Muscle of leg (tissue), 11 donors: ENCODE measurements around the gene TGM4. TPM values are rescaled to one million over a fixed set of nuclear protein-coding genes. Genes with fewer than 3 reads are reported as not detected.

Experiments
- DNase-seq: peaks from one replicate; pipeline ENCODE4 v3.0.0; 2013
- H3K27ac ChIP-seq: one replicate; pipeline ENCODE4 v1.5.1; 2013; ENCODE audit warnings: mild to moderate bottlenecking, low read length, control low read depth
- H3K27me3 ChIP-seq: one replicate; pipeline ENCODE4 v1.6.1; 2013; ENCODE audit warnings: low read length; ENCODE audit not compliant: control insufficient read depth, insufficient read depth
- H3K36me3 ChIP-seq: one replicate; pipeline ENCODE4 v1.6.1; 2013; ENCODE audit warnings: low read length; ENCODE audit not compliant: control insufficient read depth, insufficient read depth
- H3K4me1 ChIP-seq: one replicate; pipeline ENCODE4 v1.6.1; 2013; ENCODE audit warnings: low read length; ENCODE audit not compliant: control insufficient read depth, insufficient read depth
- H3K4me3 ChIP-seq: one replicate; pipeline ENCODE4 v1.5.1; 2013; ENCODE audit warnings: low read length, control low read depth
- H3K9me3 ChIP-seq: replicated peaks from 2 replicates; pipeline ENCODE4 v1.6.1; 2013; ENCODE audit warnings: low read depth, low read length; ENCODE audit not compliant: control insufficient read depth
- WGBS: methylation state at CpG from one replicate; pipeline ENCODE4 v1.1.5; 2013; ENCODE audit warnings: missing lambda C conversion rate; ENCODE audit not compliant: insufficient coverage; 5-methylcytosine and 5-hydroxymethylcytosine counted together
- polyA plus RNA-seq, 8 donors: library from polyadenylated mRNA; unstranded; fragments of 120-200 nt; gene quantifications; one replicate each; pipeline versions ENCODE4 v1.2.1 to v1.2.3, GENCODE V29; 2013; ENCODE audit warnings: inconsistent platforms in 1 of 8, low replicate concordance in 1 of 8; ENCODE audit not compliant: insufficient read length in 8 of 8, insufficient read depth in 1 of 8
- total RNA-seq: library from RNA; stranded (reverse); fragments of 120-200 nt; gene quantifications from one replicate; pipeline ENCODE4 v1.2.4, GENCODE V29; 2013

TGM4 gene
- total and polyA plus RNA-seq, 9 donors: 0.04 to 0.28 (median 0.06) TPM; not detected in 3

DNA sequence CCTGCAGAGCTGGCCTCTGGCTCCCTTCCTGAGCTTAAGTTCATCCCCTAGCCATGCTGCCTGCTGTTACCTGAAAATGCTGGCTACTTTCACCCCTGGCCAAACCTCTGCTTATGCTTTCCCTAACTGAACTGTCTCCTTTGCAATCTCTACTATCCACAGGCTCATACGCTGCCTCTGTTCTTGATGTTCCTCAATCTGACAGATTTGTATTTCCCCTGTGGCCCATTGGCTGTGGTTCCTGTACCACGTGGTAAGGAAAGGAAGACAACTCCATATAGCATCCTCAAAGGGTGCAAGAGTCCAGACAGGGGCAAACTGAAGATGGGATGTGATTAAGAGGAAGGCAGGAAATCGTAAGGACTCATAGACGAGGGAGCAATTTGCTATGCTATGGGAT is 33.2 kb downstream of the TGM4 start:
- DNase-seq: no peak
- Histone ChIP-seq H3K27me3 (peaks cover 2% of the 10 kb centered on the region), H3K36me3 (no peaks in the 10 kb centered on the region), H3K4me3 (no peak overlapping the region), H3K27ac (no peak overlapping the region), H3K9me3 (no peaks in the 10 kb centered on the region), H3K4me1 (no peaks in the 10 kb centered on the region)
- 46% methylated on average over 4 of the region's 4 CpGs for WGBS

DNA sequence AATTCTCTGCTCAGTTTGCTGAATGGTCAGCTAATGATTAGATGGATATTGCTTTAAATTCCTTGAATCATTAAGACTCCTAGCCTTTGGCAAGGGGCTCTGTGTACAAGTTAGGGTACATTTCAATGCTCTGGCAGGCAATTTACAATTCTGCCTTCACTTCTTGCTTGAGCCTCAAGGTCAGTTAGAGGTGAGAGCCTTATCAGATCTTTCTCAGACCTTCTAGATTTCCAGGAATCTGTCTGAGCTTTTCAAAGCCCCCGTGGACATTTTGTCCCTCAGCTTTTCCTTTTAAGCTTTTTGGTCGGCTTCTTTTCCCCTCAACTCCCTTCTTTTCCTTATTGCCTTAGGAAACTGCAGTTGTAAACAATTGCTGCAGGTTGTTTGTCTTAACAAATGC is 34.7 kb downstream of the TGM4 start:
- H3K36me3 ChIP-seq: no peaks in the 10 kb centered on the region
- WGBS: no CpG with 5 or more reads among the region's 2 CpGs
- no peaks in the 10 kb centered on the region for H3K9me3 ChIP-seq
- H3K4me1 ChIP-seq: no peaks in the 10 kb centered on the region
- H3K4me3 ChIP-seq: no peak overlapping the region
- H3K27ac ChIP-seq: no peak overlapping the region
- H3K27me3 ChIP-seq: peaks cover 2% of the 10 kb centered on the region
- no peak for DNase-seq

DNA sequence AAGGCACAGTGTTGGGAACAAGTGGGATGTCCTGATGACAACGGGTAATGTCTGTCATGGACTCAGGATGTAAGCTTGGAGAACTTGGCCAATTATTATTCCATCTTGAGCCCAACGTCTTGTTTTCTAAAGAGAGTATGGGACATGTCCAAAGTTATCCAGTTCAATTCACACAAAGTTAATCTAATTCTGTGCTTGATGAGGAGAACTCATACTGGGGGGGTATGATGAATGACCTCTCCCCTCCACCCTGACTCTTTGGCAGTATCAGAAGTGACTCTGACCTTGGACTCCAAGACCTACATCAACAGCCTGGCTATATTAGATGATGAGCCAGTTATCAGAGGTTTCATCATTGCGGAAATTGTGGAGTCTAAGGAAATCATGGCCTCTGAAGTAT is 36.3 kb downstream of the TGM4 start:
- Histone ChIP-seq H3K9me3 (no peaks in the 10 kb centered on the region), H3K36me3 (peaks cover under 1% of the 10 kb centered on the region), H3K27ac (no peak overlapping the region), H3K4me1 (peaks cover 3% of the 10 kb centered on the region), H3K4me3 (no peak overlapping the region), H3K27me3 (peaks cover 2% of the 10 kb centered on the region)
- WGBS: no CpG with 5 or more reads among the region's 3 CpGs
- DNase-seq: no peak

DNA sequence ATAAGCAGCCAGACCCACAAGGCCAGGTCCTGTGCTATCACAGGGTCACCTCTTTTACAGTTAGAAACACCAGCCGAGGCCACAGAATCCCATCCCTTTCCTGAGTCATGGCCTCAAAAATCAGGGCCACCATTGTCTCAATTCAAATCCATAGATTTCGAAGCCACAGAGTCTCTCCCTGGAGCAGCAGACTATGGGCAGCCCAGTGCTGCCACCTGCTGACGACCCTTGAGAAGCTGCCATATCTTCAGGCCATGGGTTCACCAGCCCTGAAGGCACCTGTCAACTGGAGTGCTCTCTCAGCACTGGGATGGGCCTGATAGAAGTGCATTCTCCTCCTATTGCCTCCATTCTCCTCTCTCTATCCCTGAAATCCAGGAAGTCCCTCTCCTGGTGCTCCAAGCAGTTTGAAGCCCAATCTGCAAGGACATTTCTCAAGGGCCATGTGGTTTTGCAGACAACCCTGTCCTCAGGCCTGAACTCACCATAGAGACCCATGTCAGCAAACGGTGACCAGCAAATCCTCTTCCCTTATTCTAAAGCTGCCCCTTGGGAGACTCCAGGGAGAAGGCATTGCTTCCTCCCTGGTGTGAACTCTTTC is 39.6 kb downstream of the TGM4 start:
- Histone ChIP-seq H3K4me3 (no peak overlapping the region), H3K27ac (no peak overlapping the region), H3K27me3 (peaks cover 2% of the 10 kb centered on the region), H3K4me1 (peaks cover 4% of the 10 kb centered on the region), H3K9me3 (no peaks in the 10 kb centered on the region), H3K36me3 (peaks cover 25% of the 10 kb centered on the region)
- DNase-seq: peak; percentile 54
- WGBS: 25% methylated on average over 4 of the region's 4 CpGs

DNA sequence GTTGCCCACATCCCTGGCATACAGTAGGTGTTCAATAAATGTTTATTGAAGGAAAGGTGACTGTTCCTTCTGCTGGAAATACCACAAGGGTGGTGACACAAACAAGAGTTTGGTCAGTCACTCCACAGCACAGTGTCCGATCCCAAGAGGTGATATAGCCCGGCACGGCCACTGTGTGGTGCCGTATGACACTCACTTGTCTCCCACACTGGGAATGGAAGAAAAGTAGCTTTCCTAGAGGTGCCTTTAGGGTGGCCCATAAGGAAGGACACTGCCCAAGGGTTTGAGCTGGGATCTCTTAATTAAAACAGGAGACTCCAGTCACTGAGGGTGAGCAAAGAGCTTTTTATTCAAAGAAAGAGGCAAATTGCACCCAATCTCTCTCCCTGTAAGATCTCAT is 40.5 kb downstream of the TGM4 start:
- no peak overlapping the region for H3K4me3 ChIP-seq
- DNase-seq: no peak
- no peak overlapping the region for H3K27ac ChIP-seq
- peaks cover 4% of the 10 kb centered on the region for H3K4me1 ChIP-seq
- H3K27me3 ChIP-seq: peaks cover under 1% of the 10 kb centered on the region
- H3K9me3 ChIP-seq: no peaks in the 10 kb centered on the region
- peaks cover 25% of the 10 kb centered on the region for H3K36me3 ChIP-seq
- WGBS: 33% methylated on average over 3 of the region's 4 CpGs

DNA sequence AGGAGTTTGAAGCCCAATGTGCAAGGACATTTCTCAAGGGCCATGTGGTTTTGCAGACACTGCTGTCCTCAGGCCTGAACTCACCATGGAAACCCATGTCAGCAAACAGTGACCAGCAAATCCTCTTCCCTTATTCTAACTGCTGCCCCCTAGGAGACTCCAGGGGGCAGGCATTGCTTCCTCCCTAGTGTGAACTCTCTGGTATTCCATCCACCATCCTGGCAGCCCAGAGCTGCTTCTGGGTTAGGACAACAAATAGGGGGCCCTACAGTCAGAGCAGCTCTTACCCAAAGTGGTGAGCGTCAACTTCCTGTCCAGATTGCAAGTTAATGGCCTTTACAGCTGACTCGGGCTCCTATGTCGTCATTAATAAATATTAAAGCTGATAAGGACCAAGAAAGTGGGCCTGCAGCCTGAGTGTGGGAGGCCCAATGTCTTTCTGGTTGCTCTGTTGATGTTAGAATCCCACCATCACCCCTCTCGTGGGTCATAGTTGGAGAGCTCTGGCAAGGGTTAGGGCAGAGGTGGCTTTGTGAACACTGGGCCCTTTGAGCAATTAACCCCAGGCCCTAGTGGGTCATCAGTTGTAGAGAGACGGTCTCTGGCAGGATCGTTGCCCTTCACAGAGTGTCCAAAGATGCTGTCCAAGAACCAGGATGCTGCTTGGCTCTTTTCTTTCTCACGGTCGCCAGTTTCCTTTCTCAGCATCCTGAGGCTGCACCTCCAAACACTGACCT is 41.5 kb downstream of the TGM4 start:
- DNase-seq: no peak
- Histone ChIP-seq H3K27ac (no peak overlapping the region), H3K36me3 (peaks cover 32% of the 10 kb centered on the region), H3K4me1 (peaks cover 4% of the 10 kb centered on the region), H3K27me3 (no peaks in the 10 kb centered on the region), H3K4me3 (no peak overlapping the region), H3K9me3 (no peaks in the 10 kb centered on the region)
- WGBS: 68% methylated on average over 4 of the region's 8 CpGs

DNA sequence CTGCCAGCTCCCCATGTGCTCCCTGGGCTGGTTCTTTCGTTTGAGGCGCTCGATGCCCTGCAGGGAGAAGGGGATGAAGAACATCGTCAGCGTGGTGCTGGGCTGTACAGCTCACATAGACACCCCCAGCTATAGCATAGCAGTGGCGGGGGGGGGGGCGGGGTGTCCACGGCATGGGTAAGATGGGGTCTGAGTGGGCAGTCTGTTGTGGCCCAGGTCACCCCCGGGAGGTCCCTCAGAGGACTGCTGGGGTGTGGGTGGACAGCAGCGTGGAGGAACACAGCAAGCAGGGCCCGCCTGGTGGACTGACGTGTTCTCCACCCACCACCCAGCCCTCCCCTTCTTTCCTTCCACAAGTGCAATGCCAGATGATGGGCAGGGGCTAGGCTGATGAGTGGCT is 43.7 kb downstream of the TGM4 start:
- H3K9me3 ChIP-seq: no peaks in the 10 kb centered on the region
- H3K27ac ChIP-seq: no peak overlapping the region
- H3K36me3 ChIP-seq: peaks cover 45% of the 10 kb centered on the region
- peaks cover 4% of the 10 kb centered on the region for H3K4me1 ChIP-seq
- no peak for DNase-seq
- H3K4me3 ChIP-seq: no peak overlapping the region
- WGBS: no CpG with 5 or more reads among the region's 12 CpGs
- H3K27me3 ChIP-seq: no peaks in the 10 kb centered on the region

DNA sequence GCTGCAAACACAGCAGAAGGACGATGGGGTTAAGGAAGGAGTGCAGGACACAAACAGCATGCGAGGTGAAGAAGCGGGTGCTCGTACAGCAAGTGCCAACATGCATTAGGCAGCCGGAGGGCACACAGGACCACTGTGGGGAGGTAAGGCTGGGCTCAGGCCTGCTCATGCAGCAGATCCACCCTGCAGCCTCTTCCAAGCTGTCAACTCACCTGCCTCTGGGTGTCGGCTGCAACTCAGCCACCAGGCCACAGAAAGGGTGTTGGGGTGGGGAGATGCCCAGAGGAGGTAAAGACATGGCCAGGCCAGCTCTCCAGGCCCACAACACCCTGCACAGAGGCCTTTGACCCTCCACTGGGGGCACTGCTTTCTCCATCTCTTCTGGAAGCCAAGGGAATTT is 44.2 kb downstream of the TGM4 start:
- no peaks in the 10 kb centered on the region for H3K9me3 ChIP-seq
- no peak overlapping the region for H3K27ac ChIP-seq
- no peaks in the 10 kb centered on the region for H3K27me3 ChIP-seq
- peaks cover 45% of the 10 kb centered on the region for H3K36me3 ChIP-seq
- no peak for DNase-seq
- H3K4me1 ChIP-seq: peaks cover 4% of the 10 kb centered on the region
- no peak overlapping the region for H3K4me3 ChIP-seq
- 89% methylated on average over 5 of the region's 6 CpGs for WGBS

DNA sequence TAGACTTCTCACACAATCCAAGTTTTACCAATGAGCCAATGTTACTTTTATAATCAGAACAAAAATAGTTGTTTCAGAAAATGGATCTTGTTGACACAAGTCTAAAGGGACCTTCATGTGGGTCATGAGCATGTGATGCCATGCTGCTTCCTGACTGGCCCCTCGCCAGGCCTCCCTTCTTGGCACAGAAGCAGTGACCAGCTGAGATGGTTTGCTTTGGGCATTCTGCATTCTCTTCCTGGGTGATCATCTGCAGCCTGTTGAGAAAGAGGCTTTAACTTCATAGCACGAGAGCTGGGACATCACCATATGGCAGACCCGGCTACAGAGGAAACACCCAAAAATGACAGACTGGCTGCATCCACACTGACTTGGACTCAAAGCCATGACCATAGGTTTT is 45.7 kb downstream of the TGM4 start:
- H3K36me3 ChIP-seq: peaks cover 45% of the 10 kb centered on the region
- no peaks in the 10 kb centered on the region for H3K27me3 ChIP-seq
- H3K4me3 ChIP-seq: no peak overlapping the region
- DNase-seq: no peak
- H3K4me1 ChIP-seq: peaks cover 4% of the 10 kb centered on the region
- H3K9me3 ChIP-seq: no peaks in the 10 kb centered on the region
- WGBS: 85% methylated on average over 3 of the region's 3 CpGs
- no peak overlapping the region for H3K27ac ChIP-seq

DNA sequence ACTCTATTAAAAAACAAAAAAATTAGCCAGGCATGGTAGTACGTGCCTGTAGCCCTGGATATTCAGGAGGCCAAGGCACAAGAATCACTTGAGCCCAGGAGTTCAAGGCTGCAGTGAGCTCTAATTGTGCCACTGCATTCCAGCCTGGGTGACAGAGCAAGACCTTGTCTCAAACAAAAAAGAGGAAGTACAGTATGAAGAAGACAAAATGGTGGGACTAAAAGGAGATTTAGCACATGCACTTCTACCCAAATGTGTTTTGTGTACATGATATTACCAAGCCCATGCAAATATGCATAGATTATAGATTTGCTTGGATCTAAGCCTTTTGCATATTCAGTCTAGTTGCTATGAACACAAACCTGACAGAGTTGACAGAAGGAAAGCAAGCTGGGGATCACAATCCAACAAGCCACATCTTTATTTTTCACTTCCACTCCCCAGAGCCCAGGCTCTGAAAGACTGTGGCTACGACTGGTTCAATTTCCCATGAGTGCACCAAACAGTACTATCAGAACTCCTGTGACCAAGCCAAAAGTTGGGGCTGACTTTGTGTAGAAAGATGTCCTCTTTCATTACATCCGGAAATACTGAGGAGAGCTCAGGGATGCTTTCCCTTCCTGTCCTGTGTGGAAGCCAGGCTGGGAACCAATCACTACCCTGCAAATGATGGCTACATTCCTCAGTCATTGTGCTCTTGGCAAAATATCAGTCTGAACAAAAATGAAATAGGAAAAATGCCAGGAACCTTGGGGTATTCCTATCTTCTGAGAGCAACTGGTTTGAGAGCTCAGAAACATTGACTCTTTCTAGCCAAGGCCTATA is 49.4 kb downstream of the TGM4 start:
- Histone ChIP-seq H3K4me3 (no peak overlapping the region), H3K27me3 (no peaks in the 10 kb centered on the region), H3K9me3 (no peaks in the 10 kb centered on the region), H3K27ac (no peak overlapping the region), H3K4me1 (no peaks in the 10 kb centered on the region), H3K36me3 (peaks cover 48% of the 10 kb centered on the region)
- WGBS: 80% methylated on average over 2 of the region's 3 CpGs
- DNase-seq: peak; percentile 32
